H1 (cell line): ENCODE results near the gene WDR90. TPM values are rescaled to one million over a fixed set of nuclear protein-coding genes. Genes with fewer than 3 reads are reported as not detected.

Experiments used
- CBX8 ChIP-seq: fragments of 300-800, 300-1000 bp; sonication (generic); IDR thresholded peaks from 2 replicates; pipeline ENCODE4 v1.7.1; 2016; ENCODE audit warnings: low read depth, low read length, borderline replicate concordance
- CHD7 ChIP-seq: fragments of 300-600 bp; sonication (generic); IDR thresholded peaks from 2 replicates; pipeline ENCODE4 v1.7.1; 2012; ENCODE audit warnings: low read length, moderate library complexity, mild to moderate bottlenecking, inconsistent platforms; ENCODE audit not compliant: insufficient replicate concordance
- CREB1 ChIP-seq: IDR thresholded peaks from 2 replicates; pipeline ENCODE4 v1.6.1; 2012; ENCODE audit warnings: inconsistent platforms
- E2F6 ChIP-seq: IDR thresholded peaks from 2 replicates; pipeline ENCODE4 v1.6.1; 2012; ENCODE audit warnings: inconsistent platforms
- EZH2 ChIP-seq: fragments of 200-600 bp; sonication (generic); IDR thresholded peaks from 2 replicates; pipeline ENCODE4 v1.7.1; 2012; ENCODE audit warnings: low read depth, mild to moderate bottlenecking, moderate library complexity, low read length, inconsistent platforms; ENCODE audit not compliant: severe bottlenecking
- KDM1A ChIP-seq: fragments of 200-600, 300-600 bp; sonication (generic); IDR thresholded peaks from 2 replicates; pipeline ENCODE4 v1.7.1; 2016; ENCODE audit warnings: mild to moderate bottlenecking, low read length, borderline replicate concordance
- RAD21 ChIP-seq, 2 experiments: IDR thresholded peaks in 1 of 2; conservative IDR thresholded peaks in 1 of 2; 2 replicates each; pipeline ENCODE4 v1.6.1; 2011; ENCODE audit warnings: low read depth in 2 of 2, low read length in 2 of 2, improper control_type of control experiment in 1 of 2, inconsistent platforms in 1 of 2, mild to moderate bottlenecking in 1 of 2, moderate library complexity in 1 of 2
- SIX5 ChIP-seq: IDR thresholded peaks from 2 replicates; pipeline ENCODE4 v1.6.1; 2011; ENCODE audit warnings: mild to moderate bottlenecking, low read depth, low read length
- TBP ChIP-seq: IDR thresholded peaks from 2 replicates; pipeline ENCODE4 v1.6.1; 2011; ENCODE audit warnings: low read depth, low read length, improper control_type of control experiment
- polyA plus RNA-seq, 7 experiments: library from polyadenylated mRNA; depleted of rRNA in 3 of 7; stranded (reverse) in 5 of 7; unstranded in 2 of 7; fragments of >200 nt in 5 of 7; fragments of 200-250 nt in 2 of 7; gene quantifications; 1 replicate in 5 of 7; 2 replicates in 1 of 7; 4 replicates in 1 of 7; pipeline versions ENCODE4 v1.2.1 to v1.2.3, GENCODE V29; 2011 to 2013; ENCODE audit warnings: missing spikeins in 2 of 7, mixed read lengths in 2 of 7
- total RNA-seq: library from RNA; stranded (reverse); fragmentation: NEBNext Ultra II Directional; extraction: Animal tissue kit (Norgen Biotek cat#: 25700); gene quantifications from 2 replicates; pipeline ENCODE4 v1.2.1, GENCODE V29; 2021

Gene WDR90
- total and polyA plus RNA-seq, 2 of the 8 experiments (the other 6 are each of a cell fraction or from before 2014, with no cell fraction given), result 24.0 to 47.2 TPM

GRCh38 chr16:671353-672131 lies 22.4 kb downstream of the WDR90 start (continued):
- TF ChIP-seq CHD7 (no peak), E2F6 (no peak), CBX8 (no peak), CREB1 (no peak), KDM1A (no peak), EZH2 (no peak), TBP (no peak), SIX5 (no peak), RAD21 (IDR thresholded peaks at IDR 0.05 in 1 of 2, conservative IDR thresholded peaks at IDR 0.05 in 1 of 2; ENCODE audit: low read depth in 2 of 2, low read length in 2 of 2) (no peak)
